ENCODE results near the gene CPNE4. TPM values are rescaled to one million over a fixed set of nuclear protein-coding genes. Genes with fewer than 3 reads are reported as not detected.

The CPNE4 gene
- total RNA-seq, 1 donor from 2014 or later, result 0.26 TPM

DNA sequence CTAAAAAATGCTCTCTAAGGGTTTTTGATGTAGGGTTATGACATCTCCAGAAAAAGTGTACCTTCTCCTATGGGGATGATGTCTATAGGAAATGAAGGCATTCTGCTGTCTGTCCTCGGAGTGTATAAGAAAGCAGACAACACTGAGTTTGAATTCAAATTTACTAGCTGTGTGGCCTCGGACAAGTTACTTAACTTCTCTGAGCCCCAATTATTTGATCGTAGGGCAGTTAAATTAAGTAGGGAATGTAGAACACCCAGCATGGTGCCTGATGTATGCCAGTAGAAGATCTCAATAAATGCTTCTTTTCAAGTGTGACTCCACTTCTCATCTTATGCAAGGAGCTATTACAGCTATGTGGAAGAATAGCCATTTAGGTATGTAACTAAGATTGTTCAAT, 184.6 kb downstream of the CPNE4 start:
- Histone ChIP-seq H3K9me3 (no peaks in the 10 kb centered on the region), H3K27me3 (no peaks in the 10 kb centered on the region), H3K4me3 (no peak overlapping the region), H3K27ac (no peak overlapping the region), H3K36me3 (no peaks in the 10 kb centered on the region), H3K4me1 (no peaks in the 10 kb centered on the region)
- intact Hi-C loops (cut with DNase I), result no loop called here
- TF ChIP-seq, protein P1, sequence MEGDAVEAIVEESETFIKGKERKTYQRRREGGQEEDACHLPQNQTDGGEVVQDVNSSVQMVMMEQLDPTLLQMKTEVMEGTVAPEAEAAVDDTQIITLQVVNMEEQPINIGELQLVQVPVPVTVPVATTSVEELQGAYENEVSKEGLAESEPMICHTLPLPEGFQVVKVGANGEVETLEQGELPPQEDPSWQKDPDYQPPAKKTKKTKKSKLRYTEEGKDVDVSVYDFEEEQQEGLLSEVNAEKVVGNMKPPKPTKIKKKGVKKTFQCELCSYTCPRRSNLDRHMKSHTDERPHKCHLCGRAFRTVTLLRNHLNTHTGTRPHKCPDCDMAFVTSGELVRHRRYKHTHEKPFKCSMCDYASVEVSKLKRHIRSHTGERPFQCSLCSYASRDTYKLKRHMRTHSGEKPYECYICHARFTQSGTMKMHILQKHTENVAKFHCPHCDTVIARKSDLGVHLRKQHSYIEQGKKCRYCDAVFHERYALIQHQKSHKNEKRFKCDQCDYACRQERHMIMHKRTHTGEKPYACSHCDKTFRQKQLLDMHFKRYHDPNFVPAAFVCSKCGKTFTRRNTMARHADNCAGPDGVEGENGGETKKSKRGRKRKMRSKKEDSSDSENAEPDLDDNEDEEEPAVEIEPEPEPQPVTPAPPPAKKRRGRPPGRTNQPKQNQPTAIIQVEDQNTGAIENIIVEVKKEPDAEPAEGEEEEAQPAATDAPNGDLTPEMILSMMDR (IDR thresholded peaks at IDR 0.05), result no peak
- ATAC-seq (no peak), DNase-seq (no peak)

DNA sequence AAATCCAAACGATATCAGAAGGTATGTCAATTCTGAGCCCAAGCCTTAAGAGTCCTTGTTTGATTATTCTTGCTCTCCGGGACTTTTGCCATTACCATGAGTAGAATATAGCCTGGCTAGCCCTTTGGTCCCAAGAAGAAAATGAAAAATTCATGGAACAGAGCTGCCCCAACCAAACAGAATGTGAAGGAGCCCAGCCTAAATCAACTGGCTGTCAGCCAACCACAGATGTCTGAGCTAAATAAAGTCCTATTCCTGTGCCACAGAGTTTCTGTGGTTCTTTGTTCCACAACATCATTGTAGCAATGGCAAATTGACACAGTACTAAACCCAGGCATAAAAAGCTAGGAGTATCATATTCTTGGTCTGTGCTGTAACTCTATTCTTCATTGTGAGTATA, 185.2 kb downstream of the CPNE4 start:
- TF ChIP-seq, protein P1 (IDR thresholded peaks at IDR 0.05), result no peak
- intact Hi-C loops (cut with DNase I), result no loop called here
- no peaks in the 10 kb centered on the region for H3K4me1 ChIP-seq

DNA sequence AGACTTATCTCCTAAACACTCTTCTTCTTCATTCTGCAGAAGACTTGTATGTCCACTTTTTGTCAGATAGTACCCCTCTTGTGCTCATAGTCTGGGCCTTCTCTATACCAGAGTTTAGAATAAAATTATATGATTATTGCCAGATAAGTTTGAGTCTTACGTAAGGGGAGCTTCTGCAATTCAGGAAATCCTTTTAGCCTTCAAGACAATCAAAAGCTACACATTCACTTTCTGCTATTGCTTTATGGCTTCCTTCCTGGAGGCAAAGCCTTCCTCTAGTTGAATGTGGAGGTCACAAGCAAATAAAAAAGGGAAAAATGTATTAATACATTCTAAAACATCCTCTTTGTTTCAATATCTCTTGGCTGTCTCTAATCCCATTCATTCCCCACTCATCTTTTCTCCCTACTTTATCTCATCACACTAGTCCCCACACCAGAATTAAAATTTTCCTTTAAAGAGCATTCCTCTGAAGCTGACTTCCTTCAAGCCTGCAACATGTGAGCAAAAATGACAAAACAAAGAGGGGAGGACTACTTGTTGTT, 186.8 kb downstream of the CPNE4 start:
- Histone ChIP-seq H3K4me3 (no peak overlapping the region), H3K36me3 (no peaks in the 10 kb centered on the region), H3K4me1 (no peaks in the 10 kb centered on the region), H3K27me3 (no peaks in the 10 kb centered on the region), H3K9me3 (no peaks in the 10 kb centered on the region), H3K27ac (no peak overlapping the region)
- ATAC-seq, result no peak
- TF ChIP-seq, protein P1 (IDR thresholded peaks at IDR 0.05), result no peak
- intact Hi-C loops (cut with DNase I), result no loop called here
- no peak for DNase-seq

More for the DNA sequence above, 185.2 kb downstream of the CPNE4 start:
- no peak overlapping the region for H3K27ac ChIP-seq
- H3K36me3 ChIP-seq, result no peaks in the 10 kb centered on the region
- H3K27me3 ChIP-seq, result no peaks in the 10 kb centered on the region
- no peak overlapping the region for H3K4me3 ChIP-seq
- ATAC-seq (no peak), DNase-seq (no peak)
- no peaks in the 10 kb centered on the region for H3K9me3 ChIP-seq

DNA sequence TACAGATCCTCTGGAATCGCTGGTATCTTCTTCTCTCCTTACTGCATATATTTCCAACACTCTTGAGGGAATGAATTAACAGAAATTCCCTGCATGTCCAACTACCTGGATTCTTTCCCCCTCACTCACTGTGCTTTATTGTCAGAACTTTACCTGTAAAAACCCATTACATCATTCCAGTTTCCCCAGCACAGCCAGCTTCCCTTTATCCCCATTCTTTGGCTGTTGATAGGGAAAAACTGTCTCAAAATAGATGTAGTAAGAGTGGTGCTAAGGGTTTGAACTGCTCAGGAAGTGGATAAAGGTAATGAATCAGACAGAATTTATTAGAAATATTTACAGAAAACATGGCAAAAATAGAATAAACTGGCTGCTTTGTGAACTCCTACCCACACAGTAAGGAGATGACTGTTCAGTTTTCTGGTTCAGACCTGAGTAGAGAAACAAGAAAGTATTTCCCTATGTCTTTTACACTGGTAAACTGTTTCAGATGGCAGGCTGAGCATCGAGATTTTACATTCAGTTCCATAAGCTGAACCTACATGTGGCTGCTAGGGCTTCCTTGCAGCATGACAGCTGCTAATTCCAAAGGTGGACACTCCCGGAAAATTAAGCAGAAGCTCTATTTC, 188.4 kb downstream of the CPNE4 start:
- Histone ChIP-seq H3K4me1 (no peaks in the 10 kb centered on the region), H3K27ac (no peak overlapping the region)
- intact Hi-C loops (cut with DNase I), result no loop called here

DNA sequence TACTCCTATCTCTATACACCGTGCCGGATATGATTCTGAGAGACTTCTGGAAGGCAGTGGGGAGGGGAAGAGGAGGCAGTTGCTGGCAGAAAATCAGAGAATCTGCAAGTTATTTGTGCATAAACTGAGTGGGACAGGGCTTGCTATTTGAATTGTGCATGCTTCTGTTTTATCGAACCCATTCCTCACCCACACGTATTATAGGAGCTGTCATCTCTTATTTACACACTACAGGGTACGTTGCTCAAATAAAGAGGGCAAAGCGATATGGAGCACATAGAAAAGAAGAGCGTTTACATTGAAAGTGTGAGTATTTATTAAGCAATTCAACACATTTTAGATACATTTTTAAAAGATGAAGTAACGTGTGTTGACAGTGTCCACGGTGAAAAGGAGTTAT, 191.6 kb downstream of the CPNE4 start:
- H3K4me1 ChIP-seq, result no peaks in the 10 kb centered on the region
- no peak overlapping the region for H3K4me3 ChIP-seq
- no peak overlapping the region for H3K27ac ChIP-seq
- no peaks in the 10 kb centered on the region for H3K27me3 ChIP-seq
- intact Hi-C loops (cut with DNase I), result no loop called here
- DNase-seq (no peak), ATAC-seq (no peak)
- no peaks in the 10 kb centered on the region for H3K36me3 ChIP-seq
- H3K9me3 ChIP-seq, result no peaks in the 10 kb centered on the region
- TF ChIP-seq, protein P1 (IDR thresholded peaks at IDR 0.05), result no peak

More for the DNA sequence above, 188.4 kb downstream of the CPNE4 start:
- no peak for ATAC-seq
- no peaks in the 10 kb centered on the region for H3K27me3 ChIP-seq
- no peak overlapping the region for H3K4me3 ChIP-seq
- no peak for DNase-seq
- TF ChIP-seq, protein P1 (IDR thresholded peaks at IDR 0.05), result no peak
- H3K36me3 ChIP-seq, result no peaks in the 10 kb centered on the region
- H3K9me3 ChIP-seq, result no peaks in the 10 kb centered on the region
